ENCODE measurements around the gene DEDD2. TPM values are rescaled to one million over a fixed set of nuclear protein-coding genes. Genes with fewer than 3 reads are reported as not detected.
A peak's percentile ranks its signal among the peaks of the same experiment; 100 is the strongest.

The DEDD2 gene
- polyA plus RNA-seq, 3 donors = 27.9 to 32.9 (median 30.4) TPM

DNA sequence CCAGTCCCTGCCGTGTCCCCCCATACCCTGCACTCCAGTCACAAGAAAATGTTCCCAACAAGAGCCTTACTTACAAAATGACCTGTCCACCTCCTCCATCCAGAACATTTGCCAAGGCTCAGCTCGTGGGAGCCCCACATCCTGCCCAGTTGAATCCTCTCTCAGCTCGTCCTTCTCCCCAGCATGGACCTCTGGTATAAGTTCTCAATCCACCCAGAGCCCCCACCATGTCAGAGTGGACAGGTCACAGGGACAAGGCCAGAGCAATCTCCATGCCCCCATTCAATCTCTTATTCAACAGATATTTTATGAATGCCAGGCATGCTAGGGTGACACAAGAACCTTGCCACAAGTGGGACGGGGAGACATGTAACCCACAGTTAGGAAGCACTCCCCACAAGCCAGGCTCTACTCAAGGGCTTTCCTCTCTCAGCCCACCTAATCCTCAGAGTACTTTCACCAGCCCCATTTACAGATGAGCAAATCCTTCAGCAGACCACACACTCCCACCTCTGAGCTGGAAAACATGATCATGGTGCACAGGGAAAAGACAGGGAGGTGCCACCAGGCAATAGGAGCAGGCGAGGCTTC is 15.1 kb downstream of the DEDD2 start:
- DNase-seq = no peak

DNA sequence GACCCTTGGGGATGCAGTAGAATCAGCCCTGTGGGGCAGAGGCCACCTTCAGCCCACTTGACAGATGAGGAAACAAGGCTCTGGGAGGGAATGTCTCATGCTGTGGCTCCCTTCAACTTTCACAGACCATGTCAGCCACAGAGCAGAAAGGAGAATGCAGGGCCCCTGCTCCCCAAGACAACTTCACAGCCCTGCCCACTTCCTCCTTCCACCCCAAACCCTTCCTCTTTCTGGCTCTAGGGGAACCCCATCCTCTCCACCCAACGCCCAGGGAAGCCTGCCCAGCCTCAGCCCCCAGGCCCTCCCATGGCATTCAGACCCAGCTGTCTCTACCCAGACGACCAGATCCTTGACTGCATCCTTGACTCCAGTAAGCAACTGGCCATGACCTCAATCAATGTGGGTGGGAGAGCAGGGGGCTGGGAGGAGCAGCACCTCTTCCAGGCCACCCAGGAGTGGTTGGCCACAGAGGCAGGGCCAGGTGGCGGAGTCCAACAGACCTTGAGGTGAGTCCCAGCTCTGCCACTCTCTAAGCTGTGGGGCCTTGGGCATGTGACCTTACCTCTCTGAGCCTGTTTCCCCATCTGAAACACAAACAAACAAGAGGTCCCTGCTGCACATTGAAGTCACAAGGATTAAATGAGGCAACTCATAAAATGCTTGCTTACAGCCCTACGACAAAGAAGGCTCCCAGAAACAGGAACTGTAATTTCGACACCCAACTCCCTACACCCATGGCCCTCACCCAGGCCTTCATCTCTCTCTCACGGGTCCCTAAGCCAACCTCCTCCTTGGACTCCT is 15.8 kb downstream of the DEDD2 start:
- no peak for DNase-seq

DNA sequence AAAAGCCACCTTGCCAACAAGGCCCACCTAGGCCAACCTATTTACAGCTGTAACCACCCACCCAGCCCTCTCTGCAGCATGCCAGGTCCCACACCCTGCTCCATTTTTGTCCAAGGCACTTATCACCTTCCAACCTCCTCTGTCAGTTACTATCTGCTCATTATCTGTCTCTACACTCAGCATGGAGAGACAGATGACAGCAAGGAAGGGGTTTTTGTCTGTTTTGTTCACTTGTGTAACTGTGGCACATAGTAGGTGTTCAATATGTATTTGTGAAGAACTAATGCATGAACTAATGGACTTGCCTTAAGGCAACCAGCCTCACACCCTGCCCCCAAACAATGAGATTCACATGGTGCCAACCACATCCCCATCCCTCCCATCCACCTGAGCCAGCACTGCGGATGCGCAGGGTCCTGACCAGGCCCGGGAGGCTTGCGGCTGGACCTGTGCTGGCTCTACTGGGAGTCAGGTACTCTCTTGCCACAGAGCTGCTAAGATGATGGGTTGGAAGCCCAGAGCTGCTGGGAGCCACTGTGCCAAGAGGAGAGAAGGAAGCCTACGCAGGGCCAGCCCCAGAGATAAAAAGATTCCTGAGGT is 17.3 kb downstream of the DEDD2 start:
- no peak for DNase-seq

DNA sequence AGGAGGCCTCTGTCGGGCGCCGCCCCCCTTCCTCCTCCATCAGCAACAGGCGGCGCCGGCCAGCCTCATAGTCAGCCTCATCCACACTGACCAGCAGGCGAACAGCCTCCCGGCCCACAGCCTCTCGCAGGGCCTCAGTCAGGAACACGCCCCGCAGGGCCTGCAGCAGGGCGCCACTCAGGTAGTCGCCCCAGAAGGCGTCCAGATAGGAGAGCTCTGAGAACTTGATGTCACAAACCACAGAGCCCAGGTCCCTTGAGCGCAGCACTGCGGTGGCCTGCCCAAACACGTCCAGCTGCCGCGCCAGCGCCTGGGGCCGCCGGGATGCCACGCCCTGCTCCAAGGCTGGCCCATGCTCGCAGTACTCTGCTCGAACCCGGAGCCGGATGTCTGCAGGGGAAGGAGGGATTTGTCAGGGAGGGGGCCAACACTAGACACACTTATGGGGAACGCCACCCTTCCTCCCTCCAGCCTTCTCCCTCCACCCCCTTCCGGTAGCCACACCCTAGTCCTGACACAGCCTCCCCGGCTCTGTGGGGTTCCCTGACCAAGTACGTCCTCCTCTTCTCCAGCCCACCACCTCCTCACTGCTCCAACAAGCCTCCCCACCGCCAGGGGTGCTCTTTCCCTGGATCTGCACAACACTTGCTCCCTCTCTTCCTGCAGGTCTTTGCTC is 17.9 kb downstream of the DEDD2 start:
- DNase-seq = no peak

DNA sequence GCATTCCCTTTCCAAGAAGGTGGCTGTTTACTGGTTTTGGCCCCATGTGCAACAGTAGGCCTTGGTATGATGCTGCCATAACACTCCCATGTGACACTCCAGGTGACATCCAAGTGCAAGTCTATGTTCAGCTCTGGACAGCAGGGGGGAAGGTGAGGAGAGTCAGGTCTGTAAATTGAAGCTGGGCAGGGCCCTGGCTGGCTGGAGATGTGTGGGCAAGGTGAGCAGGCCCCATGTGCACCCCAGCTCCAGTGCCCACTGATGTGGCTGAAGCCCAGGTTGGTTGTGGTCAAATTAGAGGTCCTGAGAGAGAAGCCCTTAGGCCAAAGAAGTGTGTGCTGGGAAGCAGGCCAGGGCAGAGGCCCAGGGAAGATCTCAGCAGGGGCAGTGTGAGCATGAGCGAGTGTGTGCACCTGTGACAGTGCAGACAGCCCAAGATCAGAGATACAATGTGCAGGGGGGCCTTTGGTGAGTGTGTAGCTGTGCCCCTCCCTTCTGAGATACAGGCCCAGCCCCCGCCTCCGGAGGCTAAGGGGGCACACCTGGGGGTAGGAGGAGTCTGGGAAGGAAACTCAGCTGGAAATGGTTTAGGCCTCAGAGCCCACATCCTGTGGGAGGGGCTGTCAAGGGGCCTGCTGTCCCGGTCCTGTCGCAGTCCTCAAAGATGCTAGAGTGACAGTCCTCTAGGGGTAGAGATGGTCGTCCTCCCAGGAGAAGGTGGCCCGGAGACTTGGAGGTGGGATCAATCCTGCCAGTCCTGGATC is 18.6 kb downstream of the DEDD2 start:
- no peak for DNase-seq

DNA sequence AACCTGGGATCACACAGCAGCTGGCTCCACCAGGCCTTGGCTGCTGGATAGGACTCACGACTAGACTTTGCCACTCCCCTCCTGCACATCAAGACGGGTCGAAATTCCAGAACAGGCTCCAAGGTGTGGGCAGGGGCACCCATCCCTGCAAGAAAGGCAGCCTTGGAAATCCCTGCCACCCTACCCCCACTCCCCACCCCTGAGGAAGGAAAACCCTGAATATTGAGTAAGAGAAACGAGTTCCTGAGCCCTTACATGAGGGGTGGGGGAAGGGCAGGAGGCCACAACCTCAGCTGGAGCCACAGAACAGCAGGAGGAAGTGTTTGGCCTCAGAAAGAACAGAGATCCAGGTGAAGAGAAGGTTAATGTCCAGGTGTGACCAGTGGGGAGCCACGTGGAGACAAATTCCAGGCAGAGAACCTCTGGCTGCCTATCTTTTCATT is 20.1 kb downstream of the DEDD2 start:
- no peak for DNase-seq

DNA sequence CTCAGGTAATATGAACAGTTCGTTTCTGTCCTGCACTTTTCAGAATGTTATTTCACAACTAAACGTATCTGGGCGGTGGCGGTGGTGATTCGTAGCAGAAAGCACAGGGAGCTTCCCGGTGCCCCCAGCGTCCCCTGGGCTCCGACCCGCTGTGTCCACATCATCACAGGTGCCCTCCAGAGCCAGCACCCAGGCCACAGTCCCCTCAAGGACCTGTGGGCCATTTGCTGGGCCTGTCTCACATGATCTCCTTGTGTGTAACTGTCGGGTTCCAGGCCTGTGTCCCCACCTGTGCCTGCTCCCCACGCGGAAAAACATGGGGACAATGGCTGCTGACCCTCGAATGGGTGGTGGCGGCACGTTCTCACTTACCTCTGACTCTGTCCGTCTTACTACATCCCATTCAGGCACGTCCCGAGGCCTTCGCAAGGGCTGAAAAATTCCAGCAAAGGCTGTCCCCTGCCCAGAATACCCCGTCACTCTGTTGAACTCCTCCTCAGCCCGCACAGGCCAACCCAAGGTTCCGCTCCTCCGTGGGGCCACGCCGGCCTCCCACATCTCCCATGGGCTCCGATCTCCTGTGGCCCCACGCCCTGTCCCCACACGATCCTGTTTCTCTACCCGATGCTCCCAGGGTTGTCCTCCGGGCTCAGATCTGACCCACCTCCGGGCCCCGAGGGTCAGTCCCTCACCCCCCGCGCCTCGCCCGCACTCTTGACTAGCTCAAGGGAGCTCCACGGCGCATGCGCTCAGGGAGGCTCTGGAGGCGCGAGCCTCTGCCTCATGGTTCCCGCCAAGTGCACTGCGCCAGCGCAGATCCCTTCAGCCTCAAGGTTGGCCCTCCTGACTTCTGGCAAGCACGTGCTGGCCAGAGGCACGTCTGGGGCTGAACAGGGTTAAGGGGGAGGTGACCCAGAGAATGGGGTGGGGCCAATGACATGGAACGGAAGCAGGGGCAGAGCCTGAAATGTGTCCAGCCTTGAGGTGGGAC is 21.2 kb downstream of the DEDD2 start:
- DNase-seq = no peak

DNA sequence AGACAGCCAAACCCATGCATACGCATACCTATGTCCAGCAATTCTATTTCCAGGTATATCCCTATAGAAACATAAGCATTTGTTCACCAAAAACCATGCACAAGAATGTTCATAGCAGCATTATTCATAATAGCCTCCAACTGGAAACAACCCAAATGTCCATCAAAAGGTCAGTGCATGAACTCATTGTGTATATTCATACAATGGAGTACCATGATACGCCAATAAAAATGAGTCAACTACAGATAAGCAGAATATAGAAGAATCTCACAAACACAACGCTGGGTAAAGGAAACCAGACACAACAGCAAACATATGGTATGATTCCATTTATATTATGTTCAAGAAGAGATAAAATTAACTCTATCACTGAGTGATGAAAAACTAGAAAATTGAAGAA is 23.8 kb downstream of the DEDD2 start:
- DNase-seq = no peak

DNA sequence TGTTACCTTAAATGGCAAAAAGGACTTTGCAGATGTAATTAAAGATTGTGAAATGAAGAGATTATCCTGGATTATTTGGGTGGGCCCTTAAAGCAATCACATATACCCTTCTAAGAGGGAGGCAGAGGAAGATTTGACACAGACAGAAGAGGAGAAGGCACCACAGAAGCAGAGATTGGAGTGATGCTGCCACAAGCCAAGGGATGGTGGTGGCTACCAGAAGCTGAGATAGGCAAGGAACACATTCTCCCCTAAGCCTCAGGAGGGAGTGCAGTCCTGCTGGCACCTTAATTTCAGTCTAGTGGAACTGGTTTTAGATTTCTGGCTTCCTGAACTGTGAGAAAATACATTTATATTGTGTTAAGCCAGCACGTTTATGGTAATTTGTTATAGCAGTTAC is 24.2 kb downstream of the DEDD2 start:
- no peak for DNase-seq

DNA sequence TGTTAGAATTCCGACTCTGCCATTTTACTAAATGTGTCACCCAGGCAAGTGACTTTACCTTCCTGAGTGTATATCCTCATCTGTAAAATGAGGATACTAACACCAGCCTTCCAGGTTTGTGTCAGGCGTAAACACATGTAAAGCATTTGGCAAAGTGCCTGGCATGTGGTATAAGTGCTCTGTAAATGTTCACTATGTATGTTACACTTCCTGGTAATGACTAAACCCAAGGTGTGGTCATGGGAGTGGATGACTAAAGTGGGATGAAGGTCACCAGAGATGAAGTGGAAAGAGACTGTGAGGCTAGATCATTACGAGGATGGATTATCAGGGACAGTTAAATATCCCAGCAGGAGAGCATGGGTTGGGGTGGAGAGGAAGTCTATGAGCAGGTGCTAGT is 25.6 kb downstream of the DEDD2 start:
- no peak for DNase-seq

DNA sequence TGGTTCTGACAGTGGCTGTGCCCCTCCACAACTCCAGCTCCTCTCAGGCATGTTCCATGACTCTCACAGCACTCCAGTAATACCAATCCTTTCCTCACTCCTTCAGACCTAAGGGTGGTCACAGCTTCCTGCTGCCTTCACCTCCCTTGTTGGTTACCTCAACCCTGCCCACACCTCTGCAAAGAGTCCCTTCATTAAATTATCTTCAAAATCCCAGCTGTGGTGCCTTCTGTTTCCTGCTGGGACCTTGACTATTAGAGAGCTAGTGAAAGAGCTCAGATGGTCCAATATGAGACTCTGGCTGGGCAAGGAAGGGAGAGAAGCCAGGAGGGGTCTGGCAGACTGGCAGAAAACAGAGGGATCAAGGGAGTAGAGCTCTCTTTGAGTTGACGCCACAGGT is 26.1 kb downstream of the DEDD2 start:
- DNase-seq = no peak

DNA sequence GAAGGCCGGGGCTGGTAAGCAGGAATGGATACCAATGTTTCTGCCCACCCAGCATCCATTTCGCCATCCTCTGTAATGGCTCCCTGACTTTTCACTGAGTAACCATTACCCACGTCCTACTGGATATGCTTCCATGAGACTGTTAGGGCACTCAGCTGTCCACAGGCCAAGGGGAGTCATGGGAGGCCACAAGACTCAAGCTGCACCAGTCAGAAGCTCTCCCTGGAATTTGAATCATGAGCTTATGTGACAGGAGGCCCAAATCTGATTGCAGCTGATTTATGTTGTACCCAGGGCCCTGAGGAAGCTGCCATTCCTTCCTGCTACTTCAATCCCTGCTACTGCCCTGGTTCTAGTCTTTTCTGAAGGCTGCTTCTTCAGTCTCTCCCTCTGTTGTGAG is 28.3 kb downstream of the DEDD2 start:
- no peak for DNase-seq

DNA sequence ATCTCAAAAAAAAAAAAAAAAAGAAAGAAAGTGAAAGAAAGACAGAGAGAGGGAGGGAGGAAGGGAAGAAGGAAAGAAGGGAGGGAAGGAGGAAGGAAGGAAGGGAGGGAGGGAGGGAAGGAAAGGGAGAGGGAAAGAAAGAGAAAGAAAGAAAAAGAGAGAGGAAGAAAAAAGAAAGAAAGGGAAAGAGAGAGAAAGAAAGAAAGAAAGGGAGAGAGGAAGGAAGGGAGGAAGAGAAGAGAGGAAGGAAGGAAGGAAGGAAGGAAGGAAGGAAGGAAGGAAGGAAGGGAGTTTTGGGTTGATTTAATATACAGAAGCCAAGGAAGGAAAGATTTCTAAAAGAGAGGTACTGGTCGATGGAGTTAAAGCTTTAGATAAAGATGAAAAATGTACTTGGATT is 28.8 kb downstream of the DEDD2 start:
- DNase-seq = no peak

DNA sequence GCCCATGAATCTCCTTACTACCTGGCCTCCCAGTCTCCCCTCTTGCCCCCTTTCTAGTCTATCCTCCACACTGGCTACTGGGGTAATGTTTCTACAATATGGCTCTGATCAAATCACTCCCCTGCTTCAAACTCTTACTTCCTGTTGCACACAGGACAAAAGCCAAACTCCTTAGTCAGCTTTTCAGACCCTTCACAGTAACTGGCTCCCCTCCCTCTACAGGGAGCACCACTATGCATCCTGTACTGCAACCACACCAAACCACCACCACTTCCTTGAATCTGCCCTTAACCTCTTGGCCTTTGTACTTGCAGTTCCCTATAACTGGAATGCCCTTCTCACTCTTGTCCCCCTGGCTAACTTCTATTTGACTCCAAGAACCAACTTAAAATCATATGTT is 32.2 kb downstream of the DEDD2 start:
- no peak for DNase-seq

DNA sequence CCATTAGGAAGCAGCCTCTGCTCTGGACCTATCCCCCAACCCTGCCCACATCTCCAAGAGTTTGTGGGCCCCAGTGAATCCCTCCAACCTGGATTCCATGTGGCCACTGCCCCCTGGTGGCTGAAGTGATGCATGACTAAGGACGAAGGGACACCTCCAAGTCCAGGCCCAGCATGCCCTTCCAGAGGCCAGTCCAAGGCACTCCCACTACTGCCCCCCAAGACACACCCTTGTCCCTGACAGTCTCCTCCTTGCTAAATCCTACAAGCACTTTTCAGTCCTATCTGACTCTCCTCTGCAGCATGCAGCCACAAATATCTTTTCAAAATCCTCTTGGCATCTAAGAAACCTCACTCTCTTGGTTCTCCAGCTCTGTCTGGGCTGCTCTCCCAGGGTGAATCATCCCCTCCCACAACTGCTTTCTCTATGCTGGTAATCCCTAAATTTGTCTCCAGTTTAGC is 33.0 kb downstream of the DEDD2 start:
- DNase-seq = peak; percentile 62

DNA sequence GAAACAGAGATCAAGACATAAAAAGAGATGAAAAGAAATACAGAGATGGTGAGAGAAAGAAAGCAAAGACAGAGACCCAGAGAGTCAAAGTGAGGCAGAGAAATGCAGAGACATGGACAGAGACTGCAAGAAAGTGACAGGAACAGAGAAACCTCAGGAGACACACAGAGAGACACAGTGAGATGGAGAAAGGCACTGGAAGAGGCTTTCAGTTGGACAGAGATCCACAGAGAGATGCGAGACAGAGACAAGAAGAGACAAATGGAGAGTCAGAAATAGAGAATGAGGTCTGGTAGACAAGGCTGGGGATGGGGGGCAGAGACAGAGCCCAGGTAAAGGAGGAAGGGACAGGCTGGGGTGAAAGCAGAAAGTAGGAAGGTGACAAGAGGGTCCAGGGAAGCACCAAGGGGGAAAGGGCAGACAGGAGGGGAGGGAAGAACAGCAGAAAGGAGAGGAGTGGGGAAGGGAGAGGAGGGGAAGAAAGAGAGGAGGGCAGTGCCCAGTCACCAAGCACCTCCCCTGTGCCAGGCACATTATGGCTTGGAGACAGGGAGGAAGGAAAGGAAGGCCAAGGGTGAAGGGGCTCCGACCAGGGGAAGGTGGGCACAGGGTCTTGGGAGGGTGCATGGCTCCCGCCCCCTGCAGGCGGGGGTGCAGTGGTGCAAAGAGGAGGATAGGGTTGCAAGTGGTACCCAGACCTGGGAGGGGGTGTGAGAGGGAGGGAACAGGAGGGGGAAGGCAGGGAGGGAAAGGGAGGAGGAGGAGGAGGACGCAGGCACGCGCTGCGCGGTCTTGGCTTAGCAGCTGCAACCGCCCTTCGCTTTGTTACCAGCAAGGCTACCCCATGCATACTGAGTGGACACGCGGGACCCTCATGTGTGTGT is 38.4 kb downstream of the DEDD2 start:
- DNase-seq = no peak

DNA sequence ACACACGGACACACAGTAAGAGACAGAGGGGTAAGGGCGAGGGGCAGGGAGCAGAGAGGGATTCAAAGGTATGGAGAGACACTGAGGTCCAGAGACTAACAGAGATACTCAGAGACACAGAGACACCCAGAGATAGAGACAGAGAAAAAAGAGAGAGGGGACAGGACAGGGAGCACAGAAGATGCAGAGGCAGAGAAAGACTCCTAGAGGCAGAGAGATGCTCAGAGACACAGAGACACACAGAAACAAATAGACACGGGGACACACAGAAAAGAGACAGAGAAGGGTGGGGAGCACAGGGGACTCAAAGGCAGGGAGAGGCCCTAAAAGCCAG is 39.8 kb downstream of the DEDD2 start:
- DNase-seq = no peak

DNA sequence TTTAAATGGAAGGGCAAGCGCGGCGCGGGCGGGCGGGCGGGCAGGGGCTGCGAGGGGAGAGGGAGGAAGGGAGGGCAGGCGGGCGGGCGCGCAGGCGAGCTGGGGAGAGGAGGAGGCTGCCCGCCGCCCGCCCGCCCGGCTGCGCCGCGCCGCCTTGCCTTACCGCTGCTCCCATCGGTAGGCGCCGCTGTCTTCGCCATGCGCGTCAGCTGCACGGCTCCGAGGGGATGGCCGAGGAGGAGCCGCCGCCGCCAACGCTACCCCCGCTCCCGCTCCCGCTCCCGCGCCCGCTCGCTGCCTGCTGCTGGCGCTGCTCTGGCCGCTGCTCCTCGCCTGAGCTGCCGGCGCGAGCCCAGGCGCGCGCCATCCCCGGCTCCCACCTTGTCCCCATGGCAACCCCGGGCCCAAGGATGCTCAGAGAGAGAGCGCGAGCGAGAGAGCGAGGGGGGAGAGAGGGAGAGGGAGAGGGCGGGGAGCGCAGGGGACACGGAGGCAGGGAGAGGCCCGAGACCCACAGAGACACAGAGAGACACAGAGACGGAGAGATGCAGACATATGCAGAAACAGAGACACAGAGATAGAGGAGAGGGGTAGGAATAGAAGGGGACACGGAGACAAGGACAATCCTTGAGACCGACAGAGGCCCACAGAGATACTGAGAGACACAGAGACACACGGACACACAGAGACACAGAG is 40.3 kb downstream of the DEDD2 start:
- DNase-seq = peak; percentile 68

DNA sequence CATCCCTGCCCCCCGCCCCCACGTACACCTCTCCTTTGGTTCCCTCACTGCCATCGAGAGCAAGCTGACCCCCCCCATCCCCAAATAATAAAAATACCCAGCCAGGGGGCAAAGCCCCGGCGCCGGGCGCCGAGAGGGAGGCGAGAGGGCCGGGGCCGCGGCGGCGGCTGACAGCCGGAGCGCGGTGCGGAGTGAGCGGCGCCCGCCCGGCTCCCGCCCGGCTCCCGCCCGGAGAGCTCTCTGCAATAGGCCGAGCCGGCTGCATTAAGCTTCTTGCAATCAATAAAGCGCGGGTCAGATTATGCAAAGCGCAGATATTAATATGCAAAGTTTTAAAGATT is 40.9 kb downstream of the DEDD2 start:
- DNase-seq = no peak
